Brain pericyte (primary cell): ENCODE data around the gene RNF113A.
"Not testable (repeated sequence)": the region's sequence is repeated elsewhere in the genome, so short reads cannot be mapped to it uniquely, and the experiment has no call there.

ENCODE experiments used
- DNase-seq: peaks from one replicate; pipeline ENCODE4 v3.0.0-alpha.2; 2012; ENCODE audit warnings: low read depth, low spot score

The RNF113A gene

GRCh38 chrX:119833905-119834304, 37.6 kb downstream of the RNF113A start:
- no peak for DNase-seq

GRCh38 chrX:119828446-119828845, 43.1 kb downstream of the RNF113A start:
- no peak for DNase-seq

DNA sequence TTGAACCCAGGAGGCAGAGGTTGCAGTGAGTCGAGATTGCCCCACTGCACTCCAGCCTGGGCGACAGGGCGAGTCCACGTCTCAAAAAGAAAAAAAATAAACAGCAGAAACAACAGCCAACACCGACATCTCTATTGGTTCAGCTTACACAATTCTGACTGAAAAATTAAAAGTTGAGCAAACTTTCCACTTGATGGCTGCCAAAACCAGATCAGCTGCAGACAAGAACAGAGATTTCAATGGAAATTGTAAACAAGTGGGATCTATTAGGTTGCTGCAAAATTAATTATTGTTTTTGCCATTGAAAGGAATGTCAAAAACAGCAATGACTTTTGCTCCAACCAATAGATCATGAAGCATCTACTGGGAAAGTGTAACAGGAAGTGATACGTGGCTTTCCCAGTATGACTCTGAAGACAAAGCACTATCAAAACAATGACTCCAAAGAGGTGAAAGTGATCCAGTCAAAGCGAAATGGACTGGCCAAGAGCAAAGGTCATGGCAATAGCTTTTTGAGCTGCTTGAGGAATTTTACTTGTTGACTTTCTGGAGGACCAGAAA, 45.1 kb downstream of the RNF113A start:
- DNase-seq: no peak

DNA sequence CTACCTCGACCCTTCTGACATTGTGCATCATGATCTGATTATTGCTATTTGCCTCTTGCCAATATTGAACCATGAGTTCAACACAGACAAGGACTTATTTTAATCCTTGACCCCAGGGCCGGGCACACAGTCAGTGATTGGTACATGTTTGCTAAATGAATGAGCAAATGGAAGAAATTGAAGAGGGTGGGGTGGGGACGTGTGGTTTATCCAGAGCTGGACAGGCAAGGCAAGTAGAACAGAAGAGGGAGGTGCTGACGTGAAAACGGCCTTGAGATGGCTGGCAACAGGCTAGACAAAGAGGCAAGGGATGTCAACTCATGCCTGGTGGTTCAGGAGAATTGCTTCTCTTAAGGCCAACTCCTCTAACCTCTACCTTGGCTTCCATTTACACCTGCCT, 47.3 kb downstream of the RNF113A start:
- DNase-seq: not testable (repeated sequence)

GRCh38 chrX:119821703-119822102, 49.8 kb downstream of the RNF113A start:
- DNase-seq: not testable (repeated sequence)
